Adipose tissue (tissue), 3 donors: ENCODE measurements around the gene ENO2. TPM values are rescaled to one million over a fixed set of nuclear protein-coding genes. Genes with fewer than 3 reads are reported as not detected.
"Not testable (repeated sequence)": the region's sequence is repeated elsewhere in the genome, so short reads cannot be mapped to it uniquely, and the experiment has no call there.

Source experiments
- H3K27ac ChIP-seq: one replicate; pipeline ENCODE4 v1.5.1; 2013; ENCODE audit warnings: low read depth, low read length
- WGBS, 3 donors: extraction: QIAGEN DNeasy Blood & Tissue Kit; methylation state at CpG; one replicate each; pipeline ENCODE4 v1.1.7; 2013; 5-methylcytosine and 5-hydroxymethylcytosine counted together
- polyA plus RNA-seq, 3 donors: library from polyadenylated mRNA; stranded (reverse); fragments of 200-250 nt; gene quantifications; one replicate each; pipeline ENCODE4 v1.2.3, GENCODE V29; 2013
- donor health status: healthy with polysubstance abuse.
- donor health status: Bipolar disorder and iron deficiency.
- donor health status: healthy.

The ENO2 gene
- polyA plus RNA-seq, 3 donors: 2.6 to 11.9 (median 4.1) TPM

DNA sequence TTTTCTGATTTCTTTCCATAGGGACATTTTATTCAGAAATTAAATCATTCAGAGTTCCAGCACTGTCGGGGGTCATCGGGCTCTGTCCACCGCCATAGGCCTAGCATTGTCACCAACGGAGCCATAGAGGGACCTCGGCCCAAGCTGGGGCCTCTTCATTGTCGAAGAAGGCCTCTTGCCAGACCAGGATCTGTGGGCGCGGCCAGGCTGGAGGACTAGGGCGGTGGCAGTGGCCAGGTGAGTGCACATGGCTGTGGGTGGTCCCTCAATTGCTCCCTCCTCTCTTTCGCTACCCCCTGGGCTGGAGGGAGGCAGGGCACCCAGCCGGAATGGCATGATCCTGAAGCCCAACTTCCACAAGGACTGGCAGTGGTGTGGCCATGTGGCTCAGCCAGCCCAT, 30.7 kb upstream of the ENO2 start:
- WGBS, 3 donors: 92 to 95% (median 94%) methylated on average over 11 of the region's 11 CpGs
- no peak overlapping the region for H3K27ac ChIP-seq

DNA sequence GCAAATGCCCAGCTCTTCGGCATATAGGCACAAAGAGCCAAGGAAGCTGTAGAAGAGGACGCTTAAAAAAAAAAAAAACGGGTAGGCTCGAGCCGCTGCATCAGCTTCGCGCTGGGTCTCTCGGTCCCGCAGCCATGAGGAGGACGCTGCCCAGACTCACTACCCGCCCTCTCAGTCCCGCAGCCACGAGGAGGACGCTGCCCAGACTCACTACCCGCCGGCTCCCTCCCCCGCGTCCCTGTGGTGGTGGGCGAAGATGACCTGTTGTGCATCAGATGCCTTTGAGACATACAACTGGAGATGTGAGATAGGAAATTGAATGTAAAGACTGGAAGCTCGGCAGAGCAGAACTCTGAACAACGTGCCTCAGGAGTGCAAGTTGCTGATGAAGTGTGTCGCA, 29.8 kb upstream of the ENO2 start:
- no peak overlapping the region for H3K27ac ChIP-seq

DNA sequence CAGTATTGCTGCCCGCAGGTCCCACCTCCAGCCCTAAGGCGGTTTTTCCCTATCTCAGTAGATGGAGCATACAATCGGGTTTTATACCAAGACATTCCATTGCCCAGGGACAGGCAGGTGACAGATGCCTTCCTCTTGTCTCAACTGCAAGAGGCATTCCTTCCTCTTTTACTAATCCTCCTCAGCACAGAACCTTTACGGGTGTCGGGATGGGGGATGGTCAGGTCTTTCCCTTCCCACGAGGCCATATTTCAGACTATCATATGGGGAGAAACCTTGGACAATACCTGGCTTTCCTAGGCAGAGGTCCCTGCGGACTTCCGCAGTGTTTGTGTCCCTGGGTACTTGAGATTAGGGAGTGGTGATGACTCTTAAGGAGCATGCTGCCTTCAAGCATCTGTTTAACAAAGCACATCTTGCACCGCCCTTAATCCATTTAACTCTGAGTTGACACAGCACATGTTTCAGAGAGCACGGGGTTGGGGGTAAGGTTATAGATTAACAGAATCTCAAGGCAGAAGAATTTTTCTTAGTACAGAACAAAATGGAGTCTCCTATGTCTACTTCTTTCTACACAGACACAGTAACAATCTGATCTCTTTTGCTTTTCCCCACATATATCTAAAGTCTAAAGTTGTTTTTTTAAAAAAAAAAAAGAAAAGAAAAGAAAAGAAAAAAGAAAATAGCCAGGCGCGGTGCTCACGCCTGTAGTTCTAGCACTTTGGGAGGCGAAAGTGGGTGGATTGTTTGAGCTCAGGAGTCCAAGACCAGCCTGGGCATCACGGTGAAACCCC, 28.0 kb upstream of the ENO2 start:
- not testable (repeated sequence) for H3K27ac ChIP-seq
- 56 to 72% (median 72%) methylated on average over 11 to 12 of the region's 15 CpGs for WGBS, 3 donors

More for the DNA sequence above, 29.8 kb upstream of the ENO2 start:
- WGBS, 3 donors: 79 to 82% (median 82%) methylated on average over 22 of the region's 22 CpGs

DNA sequence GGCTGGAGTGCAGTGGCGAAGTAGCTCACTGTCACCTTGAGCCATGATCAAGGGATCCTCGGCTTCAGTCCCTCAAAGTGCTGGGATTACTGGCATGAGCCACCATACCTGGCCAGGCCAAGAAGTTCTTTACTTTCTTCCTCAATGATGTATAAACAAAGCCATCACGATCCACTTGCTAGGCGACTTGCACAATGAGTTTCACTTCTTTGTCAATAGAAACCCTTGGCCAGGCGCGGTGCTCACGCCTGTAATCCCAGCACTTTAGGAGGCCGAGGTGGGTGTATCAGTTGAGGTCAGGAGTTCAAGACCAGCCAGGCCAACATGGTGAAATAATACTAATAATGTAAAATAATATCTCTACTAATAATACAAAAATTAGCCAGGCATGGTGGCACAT, 26.9 kb upstream of the ENO2 start:
- H3K27ac ChIP-seq: no peak overlapping the region
- WGBS, 3 donors: 68 to 76% (median 74%) methylated on average over 8 of the region's 8 CpGs

DNA sequence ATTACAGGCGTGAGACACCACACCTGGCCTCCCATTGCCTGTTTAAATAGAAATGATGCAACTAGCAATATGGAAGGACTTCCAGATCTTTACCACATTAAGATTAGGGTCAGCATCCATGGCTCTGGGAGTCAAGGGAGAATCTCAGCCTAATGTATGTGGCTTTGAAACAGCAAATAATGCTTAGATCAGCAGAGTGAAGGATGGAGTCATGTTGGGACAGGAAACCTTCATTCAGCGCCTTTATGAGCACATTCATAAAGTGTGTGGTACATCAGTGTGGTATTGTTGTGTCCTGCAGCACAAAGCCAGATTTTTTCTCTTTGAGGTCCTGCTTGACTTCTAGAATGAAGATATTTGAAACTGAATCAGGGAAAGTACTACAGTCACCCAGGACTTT, 26.0 kb upstream of the ENO2 start:
- 83 to 92% (median 92%) methylated on average over 2 of the region's 2 CpGs for WGBS, 3 donors
- no peak overlapping the region for H3K27ac ChIP-seq

DNA sequence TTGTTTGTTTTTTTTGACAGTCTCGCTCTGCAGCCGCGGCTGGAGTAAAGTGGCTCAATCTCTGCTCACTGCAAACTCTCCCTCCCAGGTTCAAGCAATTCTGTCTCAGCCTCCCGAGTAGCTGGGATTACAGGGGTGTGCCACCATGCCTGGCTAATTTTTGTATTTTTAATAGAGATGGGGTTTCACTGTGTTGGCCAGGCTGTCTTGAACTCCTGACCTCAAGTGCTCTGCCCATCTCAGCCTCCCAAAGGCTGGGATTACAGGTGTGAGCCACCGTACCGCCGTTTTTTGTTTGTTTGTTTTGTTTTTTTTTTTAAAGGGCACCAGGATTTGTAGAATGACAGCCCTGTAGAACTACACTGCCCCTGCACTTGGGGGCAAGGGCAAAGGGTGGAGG, 25.6 kb upstream of the ENO2 start:
- not testable (repeated sequence) for H3K27ac ChIP-seq
- WGBS, 3 donors: 58 to 89% (median 86%) methylated on average over 7 of the region's 7 CpGs

DNA sequence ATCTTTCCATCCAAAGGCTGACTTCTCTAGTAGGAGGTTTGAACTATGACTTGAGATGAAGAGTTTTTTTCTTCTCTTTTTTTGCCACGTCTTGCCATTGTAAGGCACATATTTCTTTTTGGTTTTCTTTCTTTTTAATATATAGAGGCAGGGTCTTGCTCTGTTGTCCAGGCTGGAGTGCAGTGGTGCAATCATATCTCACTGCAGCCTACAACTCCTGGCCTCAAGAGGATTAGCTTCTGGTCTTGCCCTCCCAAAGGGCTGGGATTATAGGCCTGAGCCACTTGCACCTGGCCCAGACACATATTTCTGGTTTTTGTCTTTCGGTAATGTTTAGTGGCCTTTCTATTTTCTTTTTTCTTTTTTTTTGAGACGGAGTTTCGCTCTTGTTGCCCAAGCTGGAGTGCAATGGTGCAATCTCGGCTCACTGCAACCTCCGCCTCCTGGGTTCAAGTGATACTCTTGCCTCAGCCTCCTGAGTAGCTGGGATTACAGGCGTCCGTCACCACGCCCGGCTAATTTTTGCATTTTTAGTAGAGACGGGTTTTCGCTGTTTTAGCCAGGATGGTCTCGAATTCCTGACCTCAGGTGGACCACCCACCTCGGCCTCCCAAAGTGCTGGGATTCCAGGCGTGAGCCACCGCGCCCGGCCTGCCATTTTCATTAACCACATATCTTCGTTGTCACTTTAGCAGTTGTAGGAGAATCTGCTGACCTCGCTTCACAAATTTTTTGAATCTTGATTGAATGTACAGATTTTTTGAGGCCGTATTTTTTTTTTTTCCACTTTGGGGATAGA, 24.4 kb upstream of the ENO2 start:
- H3K27ac ChIP-seq: not testable (repeated sequence)

DNA sequence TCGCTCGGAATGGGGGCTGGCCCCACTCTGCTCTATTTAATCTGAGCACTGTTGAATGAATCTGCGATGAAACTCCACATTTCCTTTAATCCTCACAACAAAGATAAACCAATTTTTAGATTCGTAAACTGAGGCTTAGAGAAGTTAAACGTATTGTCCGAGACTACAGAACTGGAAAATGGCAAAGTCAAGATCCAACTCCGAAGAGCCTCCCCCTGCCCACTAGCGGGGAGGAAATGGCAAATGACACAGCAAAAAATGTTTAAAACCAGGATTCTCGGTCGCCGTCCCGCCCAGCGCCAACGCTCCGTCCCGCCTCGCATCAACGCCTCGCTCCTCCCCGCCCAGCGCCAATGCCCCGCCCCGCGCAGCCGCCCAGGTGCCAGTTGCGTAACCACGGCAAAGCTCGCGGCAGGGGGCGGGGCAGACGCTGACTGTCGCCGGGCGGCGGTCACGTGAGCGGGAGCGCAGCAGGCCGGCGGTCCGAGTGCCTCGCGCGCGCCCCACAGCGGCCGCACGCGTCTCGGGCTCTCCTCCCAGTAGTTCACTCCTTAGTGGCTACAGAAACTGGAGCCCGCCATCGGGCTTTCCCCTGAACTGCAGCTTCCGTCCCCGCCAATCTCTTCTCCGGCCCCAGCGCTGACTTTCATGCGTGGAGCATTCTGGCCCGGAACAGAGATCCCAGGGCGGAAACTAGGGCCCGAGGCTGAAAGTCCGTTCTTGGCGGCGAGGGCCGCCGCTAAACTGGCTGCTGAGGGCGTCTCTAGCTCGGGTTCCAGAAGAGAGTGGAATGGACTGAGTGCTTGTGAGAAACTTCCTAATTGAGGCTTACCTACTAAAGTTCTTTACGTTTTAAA, 23.4 kb upstream of the ENO2 start:
- WGBS, 3 donors: 1 to 2% (median 2%) methylated on average over 64 to 68 of the region's 68 CpGs
- peak overlapping the region; percentile 32 for H3K27ac ChIP-seq

More for the DNA sequence above, 24.4 kb upstream of the ENO2 start:
- WGBS, 3 donors: 84 to 94% (median 88%) methylated on average over 21 of the region's 21 CpGs

DNA sequence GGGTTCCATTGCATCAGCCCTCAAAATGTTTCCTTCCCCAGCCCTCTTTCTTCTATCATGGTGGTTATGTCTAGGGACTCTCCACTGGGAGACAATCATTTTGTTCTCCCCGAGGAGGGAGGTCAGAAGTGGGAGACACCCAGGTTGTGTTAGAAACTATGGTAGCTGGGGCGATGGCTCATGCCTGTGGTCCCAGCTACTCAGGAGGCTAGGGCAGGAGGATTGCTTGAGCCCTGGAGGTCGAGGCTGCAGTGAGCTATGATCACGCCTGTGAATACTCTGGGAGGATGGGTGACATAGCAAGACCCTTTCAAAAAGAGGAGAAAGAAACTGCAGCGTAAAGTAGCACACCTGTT, 22.8 kb upstream of the ENO2 start:
- 79 to 87% (median 84%) methylated on average over 5 of the region's 5 CpGs for WGBS, 3 donors
- no peak overlapping the region for H3K27ac ChIP-seq

DNA sequence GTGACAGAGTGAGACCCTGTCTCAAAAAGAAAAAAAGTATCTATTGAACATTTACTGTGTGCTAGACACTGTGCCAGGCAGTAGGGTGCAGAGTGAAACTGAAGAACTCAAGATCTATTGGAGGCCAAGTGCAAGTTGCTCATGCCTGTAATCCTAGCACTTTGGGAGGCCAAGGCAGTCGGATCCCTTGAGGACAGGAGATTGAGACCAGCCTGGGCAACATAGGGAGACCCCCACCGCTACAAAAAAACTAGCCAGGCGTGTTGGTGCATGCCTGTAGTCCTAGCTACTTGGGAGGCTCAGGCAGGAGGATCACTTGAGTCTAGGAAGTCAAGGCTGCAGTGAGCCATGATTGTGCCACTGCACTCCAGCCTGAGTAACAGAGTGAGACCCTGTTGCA, 21.7 kb upstream of the ENO2 start:
- 89 to 98% (median 96%) methylated on average over 3 of the region's 3 CpGs for WGBS, 3 donors

DNA sequence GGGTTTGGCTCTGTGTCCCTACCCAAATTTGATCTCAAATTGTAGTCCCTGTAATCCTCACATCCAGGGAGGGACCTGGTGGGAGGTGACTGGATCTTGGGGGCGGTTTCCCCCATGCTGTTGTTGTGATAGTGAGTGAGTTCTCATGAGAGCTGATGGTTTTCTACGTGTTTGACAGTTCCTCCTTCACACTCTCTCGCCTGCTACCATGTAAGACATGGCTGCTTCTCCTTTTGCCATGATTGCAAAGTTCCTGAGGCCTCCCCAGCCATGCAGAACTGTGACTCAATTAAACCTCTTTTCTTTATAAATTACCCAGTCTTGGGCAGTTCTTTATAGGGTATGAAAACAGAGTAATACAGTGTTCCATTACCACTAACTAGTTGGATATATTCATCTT, 20.1 kb upstream of the ENO2 start:
- 64 to 94% (median 80%) methylated on average over 3 of the region's 3 CpGs for WGBS, 3 donors
- H3K27ac ChIP-seq: no peak overlapping the region

More for the DNA sequence above, 21.7 kb upstream of the ENO2 start:
- H3K27ac ChIP-seq: not testable (repeated sequence)

DNA sequence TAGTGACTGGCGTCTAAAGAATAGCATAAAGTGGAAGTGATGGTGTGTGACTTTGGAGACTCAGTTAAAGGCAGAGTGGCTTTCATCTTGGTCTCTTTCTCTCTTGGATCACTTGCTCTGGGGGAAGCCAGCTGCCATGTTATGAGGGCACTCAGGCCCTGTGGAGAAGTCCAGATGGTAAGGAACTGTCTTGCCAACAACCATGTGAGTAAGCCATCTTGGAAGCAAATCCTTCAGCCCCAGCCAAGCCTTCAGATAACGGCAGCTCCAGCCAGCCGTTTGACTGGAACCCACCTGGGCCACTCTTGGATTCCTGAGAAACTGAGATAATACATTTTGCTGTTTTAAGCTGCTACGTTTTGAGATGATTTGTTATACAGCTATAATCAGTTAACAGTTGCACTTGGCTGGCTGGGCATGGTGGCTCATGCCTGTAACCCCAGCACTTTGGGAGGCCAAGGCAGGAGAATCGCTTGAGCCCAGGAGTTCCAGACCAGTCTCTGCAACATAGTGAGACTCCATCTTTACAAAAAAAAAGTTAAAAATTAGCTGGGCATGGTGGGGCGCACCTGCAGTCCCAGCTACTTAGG, 17.4 kb upstream of the ENO2 start:
- 66 to 89% (median 83%) methylated on average over 6 of the region's 6 CpGs for WGBS, 3 donors
- no peak overlapping the region for H3K27ac ChIP-seq

DNA sequence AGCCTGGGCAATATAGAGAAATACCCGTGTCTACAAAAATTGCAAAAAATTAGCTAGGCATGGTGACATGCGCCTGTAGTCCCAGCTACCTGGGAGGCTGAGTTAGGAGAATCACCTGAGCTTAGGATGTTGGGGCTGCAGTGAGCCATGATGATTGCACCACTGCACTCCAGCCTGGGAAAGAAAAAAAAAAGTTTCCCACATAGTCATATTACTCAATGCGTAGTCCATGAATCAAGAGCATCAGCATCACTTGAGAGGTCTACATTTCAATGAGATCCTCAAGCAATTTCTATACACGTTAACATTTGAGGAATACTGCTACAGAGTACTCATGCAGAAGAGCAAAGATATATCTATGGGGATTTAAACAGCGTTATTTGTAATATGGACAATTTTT, 15.0 kb upstream of the ENO2 start:
- no peak overlapping the region for H3K27ac ChIP-seq
- WGBS, 3 donors: 62 to 86% (median 63%) methylated on average over 5 of the region's 5 CpGs

DNA sequence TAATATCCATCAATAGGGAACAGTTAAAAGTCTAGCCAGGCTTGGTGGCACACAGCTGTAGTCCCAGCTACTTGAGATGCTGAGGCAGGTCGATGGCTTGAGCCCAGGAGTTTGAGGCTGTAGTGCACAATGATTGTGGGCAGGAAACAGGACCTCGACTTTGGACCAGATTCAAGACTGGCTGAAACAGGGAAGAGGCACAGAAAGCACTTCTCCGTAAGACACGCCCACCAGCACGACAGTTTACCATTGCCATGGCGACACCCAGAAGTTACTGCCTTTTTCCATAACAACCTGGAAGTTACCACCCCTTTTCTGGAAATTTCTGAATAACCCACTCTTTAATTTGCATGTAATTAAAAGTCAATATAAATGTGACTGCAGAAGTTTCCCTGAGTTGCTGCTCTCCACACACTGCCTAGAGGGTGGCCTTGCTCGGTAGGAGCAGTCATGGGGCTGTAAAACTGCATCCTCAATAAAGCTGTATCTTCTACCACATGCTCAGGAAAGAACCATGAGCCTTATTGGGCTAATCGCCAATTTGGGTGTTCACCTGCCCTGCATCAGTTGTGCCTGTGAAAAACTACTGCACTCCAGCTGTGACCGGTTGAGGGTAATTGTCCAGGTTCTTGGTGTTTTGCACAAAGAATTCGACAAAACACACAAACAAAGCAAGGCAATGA, 14.4 kb upstream of the ENO2 start:
- WGBS, 3 donors: 41 to 43% (median 41%) methylated on average over 10 of the region's 10 CpGs
- no peak overlapping the region for H3K27ac ChIP-seq

DNA sequence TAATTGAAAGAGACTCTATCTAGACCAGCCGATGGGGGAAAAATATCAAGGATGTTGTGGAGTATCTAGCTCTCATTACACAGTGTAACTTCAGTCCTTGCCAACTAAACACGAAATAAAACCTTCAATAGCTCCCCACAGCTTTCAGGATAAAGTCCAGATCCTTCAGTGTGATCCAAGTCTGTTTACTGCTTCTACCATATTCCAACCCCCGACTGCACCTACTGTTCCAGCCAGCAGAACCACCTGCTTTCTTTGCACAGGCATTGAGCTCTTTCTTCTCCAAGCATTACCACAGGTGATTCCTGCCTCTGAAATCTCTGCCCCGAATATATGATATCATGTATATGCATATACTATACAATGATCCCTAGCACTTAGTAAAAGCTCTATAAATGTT, 11.9 kb upstream of the ENO2 start:
- WGBS, 3 donors: 74 to 82% (median 81%) methylated on average over 4 of the region's 4 CpGs
- H3K27ac ChIP-seq: no peak overlapping the region

DNA sequence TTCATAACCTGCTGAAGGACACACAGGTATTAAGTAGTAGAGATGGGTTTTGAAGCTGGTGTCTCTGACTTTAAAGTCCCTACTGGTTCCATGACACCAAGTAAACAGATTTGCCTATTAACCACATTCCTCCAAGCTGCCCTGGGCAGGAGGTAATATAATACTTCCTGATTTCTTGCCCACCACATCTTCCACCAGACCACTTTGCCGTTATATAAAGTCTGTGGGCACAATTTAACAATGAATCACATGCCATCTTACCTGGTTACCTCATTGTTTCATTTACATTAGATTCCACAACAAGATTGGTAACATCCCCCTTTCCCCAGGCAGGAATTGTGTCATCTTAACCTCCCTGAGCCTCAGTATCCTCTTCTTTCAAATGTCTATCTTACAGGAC, 10.7 kb upstream of the ENO2 start:
- no peak overlapping the region for H3K27ac ChIP-seq
- WGBS, 3 donors: 48 to 70% (median 49%) methylated on average over 1 of the region's 1 CpG

DNA sequence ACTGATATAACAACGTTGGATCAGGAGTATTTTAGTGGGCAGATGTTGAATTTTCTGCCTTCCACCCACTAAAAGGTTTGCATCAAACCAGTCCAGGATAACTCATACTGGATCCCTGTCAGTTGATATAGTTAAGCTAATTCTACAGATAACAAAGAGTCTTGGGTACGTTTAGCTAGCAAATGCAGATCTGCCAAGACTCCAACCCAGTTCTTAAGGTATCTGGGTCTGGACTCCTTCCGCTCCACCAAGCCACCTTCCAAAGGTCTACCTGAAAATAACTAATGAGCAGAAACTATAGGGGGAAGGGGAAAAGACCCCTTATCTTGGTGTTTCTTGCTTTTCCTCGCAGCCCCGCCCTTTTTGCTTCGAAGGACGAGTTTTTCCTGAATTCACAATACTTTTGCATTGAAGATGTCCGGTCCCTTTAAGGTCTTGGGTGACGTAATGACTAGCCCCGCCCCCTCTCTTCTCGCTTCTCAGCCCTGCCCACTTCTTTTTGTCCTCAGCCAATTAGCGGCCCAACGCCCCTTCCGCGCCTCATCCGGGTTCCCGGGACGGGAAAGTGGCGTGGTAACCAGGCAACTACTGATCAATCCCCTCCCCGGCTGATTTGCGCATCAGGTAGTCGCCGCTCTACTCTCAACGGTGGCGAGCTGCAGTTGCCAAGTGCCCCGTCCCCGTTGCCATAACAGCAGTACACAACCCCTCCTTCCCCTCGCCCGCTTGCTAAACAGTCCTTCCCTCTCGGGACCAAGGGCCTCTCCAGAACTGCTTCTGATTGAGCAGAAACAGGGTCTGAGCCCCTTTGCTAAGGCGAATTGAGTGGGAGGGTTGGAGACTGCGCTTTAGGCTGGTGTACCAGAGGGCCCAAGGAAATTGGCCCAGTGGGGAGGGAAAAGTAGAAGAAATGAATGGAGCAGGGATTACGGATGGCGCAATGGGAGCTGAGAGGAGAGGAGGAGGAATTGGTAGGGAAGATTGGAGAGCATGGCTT, 9.8 kb upstream of the ENO2 start, which contains the start of gene LRRC23:
TSS of gene LRRC23 (plus strand) at position 543 of the 997 bp plus-strand sequence. CDS start 812 bp downstream, outside the sequence.
- WGBS, 3 donors: 4 to 5% (median 5%) methylated on average over 34 of the region's 34 CpGs
- no peak within 1 kb of the TSS for H3K27ac ChIP-seq
